Liver (tissue), 3 donors: Measurements from ENCODE around the gene ARAP3.

Experiments
- ATF3 ChIP-seq: IDR thresholded peaks from 2 replicates; pipeline ENCODE4 v1.6.1; 2016; ENCODE audit warnings: antibody characterized with exemption
- CTCF ChIP-seq: fragments of 150-350 bp; IDR thresholded peaks from 2 replicates; pipeline ENCODE4 v1.5.1; 2017; ENCODE audit warnings: improper control_type of control experiment, low read depth, low read length; ENCODE audit not compliant: missing input control
- EGR1 ChIP-seq, 2 donors: IDR thresholded peaks; 2 replicates each; pipeline ENCODE4 v1.6.1; 2016 to 2018; ENCODE audit warnings: antibody characterized with exemption in 2 of 2, low read depth in 2 of 2
- GABPA ChIP-seq, 2 donors: IDR thresholded peaks in 1 of 2; conservative IDR thresholded peaks in 1 of 2; 2 replicates each; pipeline ENCODE4 v1.6.1; 2016; ENCODE audit warnings: antibody characterized with exemption in 2 of 2, mild to moderate bottlenecking in 1 of 2, moderate library complexity in 1 of 2
- HNF4G ChIP-seq: IDR thresholded peaks from 2 replicates; pipeline ENCODE4 v1.6.1; 2016; ENCODE audit warnings: antibody characterized with exemption
- MAX ChIP-seq: IDR thresholded peaks from 2 replicates; pipeline ENCODE4 v1.6.1; 2016; ENCODE audit warnings: antibody characterized with exemption
- NR2F2 ChIP-seq: IDR thresholded peaks from 2 replicates; pipeline ENCODE4 v1.6.1; 2016; ENCODE audit warnings: antibody characterized with exemption
- RAD21 ChIP-seq, 2 donors: IDR thresholded peaks; 2 replicates each; pipeline ENCODE4 v1.6.1; 2016; ENCODE audit warnings: antibody characterized with exemption in 2 of 2, mild to moderate bottlenecking in 2 of 2
- REST ChIP-seq: IDR thresholded peaks from 2 replicates; pipeline ENCODE4 v1.6.1; 2016; ENCODE audit warnings: antibody characterized with exemption, mild to moderate bottlenecking
- SP1 ChIP-seq: IDR thresholded peaks from 2 replicates; pipeline ENCODE4 v1.6.1; 2018; ENCODE audit warnings: antibody characterized with exemption, mild to moderate bottlenecking
- TAF1 ChIP-seq: conservative IDR thresholded peaks from 2 replicates; pipeline ENCODE4 v1.6.1; 2016; ENCODE audit warnings: antibody characterized with exemption, mild to moderate bottlenecking
- ZBTB33 ChIP-seq: IDR thresholded peaks from 2 replicates; pipeline ENCODE4 v1.6.1; 2016; ENCODE audit warnings: antibody characterized with exemption
- donor health status: healthy.
- donor health status: healthy.

GRCh38 chr5:141695627-141696215, 13.7 kb upstream of the ARAP3 start:
- TF ChIP-seq REST: no peak
- TF ChIP-seq CTCF: no peak
- no peak for TF ChIP-seq ZBTB33
- no peak for TF ChIP-seq NR2F2
- TF ChIP-seq SP1: no peak
- no peak for TF ChIP-seq RAD21 (IDR thresholded peaks at IDR 0.05)
- TF ChIP-seq GABPA (IDR thresholded peaks at IDR 0.05 in 1 of 2, conservative IDR thresholded peaks at IDR 0.05 in 1 of 2): no peak
- no peak for TF ChIP-seq TAF1
- no peak for TF ChIP-seq HNF4G
- no peak for TF ChIP-seq MAX
- TF ChIP-seq EGR1 (IDR thresholded peaks at IDR 0.05; ENCODE audit: low read depth in 2 of 2): no peak
- no peak for TF ChIP-seq ATF3
